RWPE2 (cell line): ENCODE data around the gene BRCA2.
A peak's percentile ranks its signal among the peaks of the same experiment; 100 is the strongest.

ENCODE experiments used
- ATAC-seq: fragments of 200-7000 bp; cut with Tn5 transposase; 3 replicates; pipeline ENCODE4 v1.9.1; 2021; ENCODE audit warnings: low read depth
- DNase-seq: peaks from one replicate; pipeline ENCODE4 v3.0.0-alpha.2; 2020; ENCODE audit warnings: low spot score
- H3K27ac ChIP-seq: fragments of 450-650 bp; 2 replicates; pipeline ENCODE4 v1.5.1; 2017; ENCODE audit warnings: mild to moderate bottlenecking; ENCODE audit not compliant: poor library complexity, severe bottlenecking
- H3K27me3 ChIP-seq: fragments of 250-450 bp; sonication (Bioruptor Pico); 2 replicates; pipeline ENCODE4 v1.5.1; 2021; ENCODE audit warnings: mild to moderate bottlenecking, moderate library complexity; ENCODE audit not compliant: insufficient read depth, poor library complexity, severe bottlenecking
- H3K36me3 ChIP-seq: fragments of 250-450 bp; sonication (Bioruptor Pico); 2 replicates; pipeline ENCODE4 v1.5.1; 2020; ENCODE audit warnings: low read depth, mild to moderate bottlenecking, moderate library complexity
- H3K4me1 ChIP-seq: fragments of 250-450 bp; sonication (Bioruptor Pico); 2 replicates; pipeline ENCODE4 v1.5.1; 2021; ENCODE audit warnings: mild to moderate bottlenecking, moderate library complexity; ENCODE audit not compliant: insufficient read depth, poor library complexity, severe bottlenecking
- H3K4me3 ChIP-seq: fragments of 250-450 bp; sonication (Bioruptor Pico); 2 replicates; pipeline ENCODE4 v1.5.1; 2021; ENCODE audit warnings: mild to moderate bottlenecking, moderate library complexity; ENCODE audit not compliant: severe bottlenecking
- H3K9me3 ChIP-seq: fragments of 250-450 bp; sonication (Bioruptor Pico); 2 replicates; pipeline ENCODE4 v1.5.1; 2021; ENCODE audit warnings: mild to moderate bottlenecking, moderate library complexity; ENCODE audit not compliant: severe bottlenecking
- CTCF ChIP-seq: fragments of 450-650 bp; IDR thresholded peaks from one replicate; pipeline ENCODE4 v1.5.1; 2017; ENCODE audit warnings: mild to moderate bottlenecking, moderate library complexity; ENCODE audit not compliant: poor library complexity, severe bottlenecking

Gene BRCA2

GRCh38 chr13:32430018-32430747 lies 114.9 kb downstream of the BRCA2 start:
- Histone ChIP-seq H3K4me3 (no peak overlapping the region), H3K27ac (no peak overlapping the region), H3K27me3 (no peaks in the 10 kb centered on the region), H3K36me3 (no peaks in the 10 kb centered on the region), H3K9me3 (no peaks in the 10 kb centered on the region), H3K4me1 (peaks cover 9% of the 10 kb centered on the region)
- TF ChIP-seq CTCF = no peak
- DNase-seq = no peak
- no peak for ATAC-seq

GRCh38 chr13:32431361-32431760 lies 116.1 kb downstream of the BRCA2 start:
- H3K4me3 ChIP-seq = no peak overlapping the region
- H3K9me3 ChIP-seq = no peaks in the 10 kb centered on the region
- H3K36me3 ChIP-seq = no peaks in the 10 kb centered on the region
- H3K4me1 ChIP-seq = peaks cover 9% of the 10 kb centered on the region
- no peak overlapping the region for H3K27ac ChIP-seq
- no peaks in the 10 kb centered on the region for H3K27me3 ChIP-seq
- ATAC-seq (no peak), DNase-seq (no peak)
- no peak for TF ChIP-seq CTCF

GRCh38 chr13:32432856-32433255 lies 117.5 kb downstream of the BRCA2 start:
- no peak for TF ChIP-seq CTCF
- no peak overlapping the region for H3K27ac ChIP-seq
- no peaks in the 10 kb centered on the region for H3K36me3 ChIP-seq
- H3K4me1 ChIP-seq = peaks cover 9% of the 10 kb centered on the region
- H3K4me3 ChIP-seq = no peak overlapping the region
- no peaks in the 10 kb centered on the region for H3K27me3 ChIP-seq
- ATAC-seq (peak; percentile 68), DNase-seq (no peak)
- no peaks in the 10 kb centered on the region for H3K9me3 ChIP-seq

- Histone ChIP-seq H3K27ac (no peak overlapping the region), H3K4me1 (no peaks in the 10 kb centered on the region), H3K36me3 (no peaks in the 10 kb centered on the region), H3K9me3 (no peaks in the 10 kb centered on the region), H3K27me3 (no peaks in the 10 kb centered on the region), H3K4me3 (no peak overlapping the region)
- DNase-seq = no peak
- no peak for ATAC-seq
- no peak for TF ChIP-seq CTCF
Observed at GRCh38 chr13:32438871-32439270, 123.6 kb downstream of the BRCA2 start.

GRCh38 chr13:32443111-32443510 lies 127.8 kb downstream of the BRCA2 start:
- Histone ChIP-seq H3K4me1 (no peaks in the 10 kb centered on the region), H3K4me3 (no peak overlapping the region), H3K27ac (no peak overlapping the region), H3K9me3 (no peaks in the 10 kb centered on the region), H3K36me3 (no peaks in the 10 kb centered on the region), H3K27me3 (no peaks in the 10 kb centered on the region)
- TF ChIP-seq CTCF = peak; percentile 26
- no peak for DNase-seq
- peak; percentile 55; the same call in 1 of the 3 replicates for ATAC-seq
